HG03159 (cell line): ENCODE results near the gene FOXD1.

ENCODE experiments used
- ATAC-seq: cut with Tn5 transposase; IDR thresholded peaks from one replicate; pipeline ENCODE4 v1.9.1; 2021; ENCODE audit warnings: mild to moderate bottlenecking, moderate library complexity; ENCODE audit not compliant: unreplicated experiment

Gene FOXD1

GRCh38 chr5:73442231-73442811 is 6.3 kb downstream of the FOXD1 start:
- ATAC-seq = no peak

GRCh38 chr5:73441378-73441777 is 7.2 kb downstream of the FOXD1 start:
- no peak for ATAC-seq

- no peak for ATAC-seq
Measured at GRCh38 chr5:73440262-73440661, 8.3 kb downstream of the FOXD1 start.

- ATAC-seq = no peak
Measured at GRCh38 chr5:73438645-73439470, 9.7 kb downstream of the FOXD1 start.

GRCh38 chr5:73437777-73438644 is 10.6 kb downstream of the FOXD1 start:
- ATAC-seq = no peak

GRCh38 chr5:73437101-73437776 is 11.3 kb downstream of the FOXD1 start:
- ATAC-seq = no peak

GRCh38 chr5:73436535-73437100 is 12.0 kb downstream of the FOXD1 start:
- no peak for ATAC-seq

- no peak for ATAC-seq
Measured at GRCh38 chr5:73435759-73436534, 12.6 kb downstream of the FOXD1 start.

- ATAC-seq = no peak
Measured at GRCh38 chr5:73434907-73435306, 13.7 kb downstream of the FOXD1 start.

- no peak for ATAC-seq
Measured at GRCh38 chr5:73434461-73434860, 14.1 kb downstream of the FOXD1 start.

- no peak for ATAC-seq
Measured at GRCh38 chr5:73433982-73434342, 14.6 kb downstream of the FOXD1 start.

- ATAC-seq = no peak
Measured at GRCh38 chr5:73433272-73433981, 15.2 kb downstream of the FOXD1 start.

- ATAC-seq = no peak
Measured at GRCh38 chr5:73431204-73431851, 17.2 kb downstream of the FOXD1 start.

- ATAC-seq = no peak
Measured at GRCh38 chr5:73426034-73426433, 22.5 kb downstream of the FOXD1 start.

GRCh38 chr5:73424556-73424977 is 24.0 kb downstream of the FOXD1 start:
- ATAC-seq = no peak

GRCh38 chr5:73422164-73422563 is 26.4 kb downstream of the FOXD1 start:
- ATAC-seq = no peak

GRCh38 chr5:73420666-73421065 is 27.9 kb downstream of the FOXD1 start:
- ATAC-seq = no peak

- no peak for ATAC-seq
Measured at GRCh38 chr5:73419465-73420390, 28.8 kb downstream of the FOXD1 start.
